K562 (cell line): ENCODE data around the gene RHOT1. TPM values are rescaled to one million over a fixed set of nuclear protein-coding genes. Genes with fewer than 3 reads are reported as not detected.

Experiments
- CHD2 ChIP-seq: IDR thresholded peaks from 2 replicates; pipeline ENCODE4 v1.6.1; 2011; ENCODE audit warnings: low read depth, low read length
- CSDE1 ChIP-seq, 2 experiments: fragments of 450-650 bp; IDR thresholded peaks; 2 replicates each; pipeline ENCODE4 v1.6.1; 2016; ENCODE audit warnings: mild to moderate bottlenecking in 1 of 2
- EWSR1 ChIP-seq: fragments of 450-650 bp; IDR thresholded peaks from 2 replicates; pipeline ENCODE4 v1.6.1; 2018; ENCODE audit warnings: borderline replicate concordance, mild to moderate bottlenecking, low read depth, moderate library complexity; ENCODE audit not compliant: partially characterized antibody
- FOSL1 ChIP-seq: fragments of 200-800 bp; sonication (Bioruptor generic); conservative IDR thresholded peaks from 2 replicates; pipeline ENCODE4 v1.6.1; 2016; ENCODE audit warnings: missing genetic modification characterization, missing compliant biosample characterization
- HIVEP1 ChIP-seq: fragments of 250-450 bp; sonication (Bioruptor Pico); IDR thresholded peaks from 2 replicates; pipeline ENCODE4 v1.4.0; 2020; ENCODE audit warnings: mild to moderate bottlenecking
- IFI16 ChIP-seq: fragments of 250-450 bp; sonication (Bioruptor Pico); IDR thresholded peaks from 2 replicates; pipeline ENCODE4 v2.1.2; 2022; ENCODE audit warnings: mild to moderate bottlenecking, inconsistent platforms
- MCM7 ChIP-seq, 2 experiments: fragments of 450-650 bp; IDR thresholded peaks; 2 replicates each; pipeline ENCODE4 v1.6.1; 2016 to 2018
- MTA1 ChIP-seq: fragments of 450-650 bp; IDR thresholded peaks from 2 replicates; pipeline ENCODE4 v1.6.1; 2017; ENCODE audit warnings: borderline replicate concordance
- MTF1 ChIP-seq: fragments of 250-450 bp; sonication (Bioruptor Pico); IDR thresholded peaks from 2 replicates; pipeline ENCODE4 v1.9.0; 2021; ENCODE audit warnings: moderate library complexity, mild to moderate bottlenecking, inconsistent platforms, borderline replicate concordance
- NFE2 ChIP-seq: IDR thresholded peaks from 2 replicates; pipeline ENCODE4 v1.6.1; 2014; ENCODE audit warnings: antibody characterized with exemption, low read depth
- RBM17 ChIP-seq: fragments of 200-400 bp; formaldehyde crosslinking; IDR thresholded peaks from 2 replicates; pipeline ENCODE4 v1.6.1; 2017; ENCODE audit warnings: low read depth, mild to moderate bottlenecking, low read length, borderline replicate concordance
- TAF1 ChIP-seq: IDR thresholded peaks from 2 replicates; pipeline ENCODE4 v1.6.1; 2011; ENCODE audit warnings: mild to moderate bottlenecking, low read length, moderate library complexity; ENCODE audit not compliant: insufficient read depth, control insufficient read depth, severe bottlenecking; ENCODE audit errors: extremely low read depth
- TAF9B ChIP-seq: fragments of 450-650 bp; IDR thresholded peaks from 2 replicates; pipeline ENCODE4 v1.6.1; 2018; ENCODE audit warnings: mild to moderate bottlenecking; ENCODE audit not compliant: partially characterized antibody
- TFAM ChIP-seq: fragments of 250-450 bp; sonication (Bioruptor Pico); conservative IDR thresholded peaks from 2 replicates; pipeline ENCODE4 v1.5.0; 2021; ENCODE audit warnings: mild to moderate bottlenecking, moderate library complexity
- TOE1 ChIP-seq, 2 experiments: fragments of 450-650 bp in 1 of 2; sonication (generic) in 1 of 2; formaldehyde crosslinking in 1 of 2; IDR thresholded peaks; 2 replicates each; pipeline versions ENCODE4 v1.7.1 to v1.8.0; 2016 to 2022; ENCODE audit warnings: borderline replicate concordance in 2 of 2, mild to moderate bottlenecking in 2 of 2, antibody characterized with exemption in 1 of 2, inconsistent platforms in 1 of 2, low read depth in 1 of 2, missing genetic modification reagents in 1 of 2, moderate library complexity in 1 of 2
- ZNF263 ChIP-seq: sonication (generic); formaldehyde crosslinking; IDR thresholded peaks from 2 replicates; pipeline ENCODE4 v1.8.0; 2022; ENCODE audit warnings: mild to moderate bottlenecking, missing genetic modification reagents, borderline replicate concordance
- ZNF766 ChIP-seq: fragments of 200-800 bp; sonication (Bioruptor generic); conservative IDR thresholded peaks from 2 replicates; pipeline ENCODE4 v1.6.1; 2016; ENCODE audit warnings: missing genetic modification characterization, missing compliant biosample characterization
- polyA plus RNA-seq, 8 experiments: library from polyadenylated mRNA; depleted of rRNA in 4 of 8; stranded (reverse) in 5 of 8; unstranded in 3 of 8; fragments of >200 nt; fragmentation: Nextera tagmentation in 2 of 8; fragmentation: Illumina TruSeq in 1 of 8; extraction: Ambion mirVana in 2 of 8; extraction: Trizol in 1 of 8; gene quantifications; 2 replicates each; pipeline versions ENCODE4 v1.2.1 to v1.2.3, GENCODE V29; 2011 to 2014; ENCODE audit warnings: inconsistent platforms in 1 of 8, missing spikeins in 1 of 8
- total RNA-seq, 7 experiments: library from RNA; depleted of rRNA in 6 of 7; stranded (reverse); fragments of >200 nt in 6 of 7; fragmentation: Illumina TruSeq in 2 of 7; extraction: Trizol in 2 of 7; gene quantifications; 2 replicates each; pipeline versions ENCODE4 v1.2.1 to v1.2.3, GENCODE V29; 2011 to 2021; ENCODE audit warnings: low replicate concordance in 1 of 7
- TF ChIP-seq, protein P1 (sequence below): fragments of 250-450 bp; sonication (Bioruptor Pico); IDR thresholded peaks from 2 replicates; pipeline ENCODE4 v1.5.1; 2021; ENCODE audit warnings: mild to moderate bottlenecking
- TF ChIP-seq, protein P2 (sequence below): fragments of 200-800 bp; sonication (Bioruptor generic); IDR thresholded peaks from 2 replicates; pipeline ENCODE4 v1.6.1; 2017; ENCODE audit warnings: missing genetic modification characterization, missing compliant biosample characterization
- TF ChIP-seq, protein P3 (sequence below): sonication (generic); formaldehyde crosslinking; IDR thresholded peaks from 2 replicates; pipeline ENCODE4 v1.8.1; 2023; ENCODE audit warnings: missing genetic modification reagents, mild to moderate bottlenecking, borderline replicate concordance

RHOT1 gene
- total and polyA plus RNA-seq, 9 of the 15 experiments (the other 6 are each of a cell fraction or from before 2014, with no cell fraction given) = 23.0 to 101 (median 32.2) TPM

DNA sequence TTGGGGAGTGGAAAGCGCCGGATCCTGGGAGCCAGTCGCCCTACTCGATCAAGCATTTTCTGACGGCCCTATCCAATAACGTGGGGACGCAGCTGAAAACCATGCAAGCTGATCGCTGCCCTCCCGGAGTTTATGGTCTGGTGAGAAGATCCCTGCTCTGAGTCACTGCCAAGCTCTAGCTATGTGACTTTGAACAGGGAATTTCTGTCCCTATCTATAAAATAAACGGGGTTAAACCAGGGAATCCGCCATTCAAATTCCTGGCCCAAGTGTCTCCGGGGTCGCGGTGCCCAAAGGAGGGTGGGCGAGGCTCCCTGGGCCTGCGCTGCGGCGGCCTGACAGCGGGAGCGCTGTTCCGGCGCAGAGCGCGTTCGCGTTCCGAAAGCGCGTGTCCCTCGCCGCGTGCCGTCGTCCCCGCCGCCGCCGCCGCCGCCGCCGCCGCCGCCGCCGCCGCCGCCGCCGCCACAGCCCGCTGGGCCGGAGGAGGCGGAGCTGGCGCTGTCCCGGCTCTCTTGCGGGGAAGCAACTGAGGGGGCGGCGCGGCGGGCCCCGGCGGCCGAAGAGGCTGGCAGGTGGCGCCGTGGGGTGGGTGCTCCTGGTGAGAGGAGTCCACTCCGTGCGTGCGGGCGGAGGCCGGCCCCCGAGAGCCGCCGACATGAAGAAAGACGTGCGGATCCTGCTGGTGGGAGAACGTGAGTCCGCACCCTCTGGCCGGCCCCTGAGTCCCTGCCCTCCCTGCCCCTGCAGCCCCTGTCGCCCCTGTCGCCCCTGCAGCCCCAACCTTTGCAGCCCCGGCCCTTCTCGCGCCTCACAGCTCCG lies at the start of gene RHOT1 (continued):
- no peak; the same call in 1 of the 2 replicates for TF ChIP-seq TOE1 (IDR thresholded peaks at IDR 0.05; ENCODE audit: borderline replicate concordance)
- TF ChIP-seq TOE1 (CRISPR knock-in tag; IDR thresholded peaks at IDR 0.05; ENCODE audit: borderline replicate concordance, low read depth) = no peak
- TF ChIP-seq, protein P1, sequence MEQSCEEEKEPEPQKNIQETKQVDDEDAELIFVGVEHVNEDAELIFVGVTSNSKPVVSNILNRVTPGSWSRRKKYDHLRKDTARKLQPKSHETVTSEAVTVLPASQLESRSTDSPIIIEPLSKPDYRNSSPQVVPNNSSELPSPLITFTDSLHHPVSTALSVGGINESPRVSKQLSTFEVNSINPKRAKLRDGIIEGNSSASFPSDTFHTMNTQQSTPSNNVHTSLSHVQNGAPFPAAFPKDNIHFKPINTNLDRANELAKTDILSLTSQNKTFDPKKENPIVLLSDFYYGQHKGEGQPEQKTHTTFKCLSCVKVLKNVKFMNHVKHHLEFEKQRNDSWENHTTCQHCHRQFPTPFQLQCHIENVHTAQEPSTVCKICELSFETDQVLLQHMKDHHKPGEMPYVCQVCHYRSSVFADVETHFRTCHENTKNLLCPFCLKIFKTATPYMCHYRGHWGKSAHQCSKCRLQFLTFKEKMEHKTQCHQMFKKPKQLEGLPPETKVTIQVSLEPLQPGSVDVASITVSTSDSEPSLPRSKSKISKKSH (CRISPR knock-in tag) = no peak
- TF ChIP-seq CSDE1 (IDR thresholded peaks at IDR 0.05) = no peak
- TF ChIP-seq TFAM = no peak
- TF ChIP-seq, protein P2, sequence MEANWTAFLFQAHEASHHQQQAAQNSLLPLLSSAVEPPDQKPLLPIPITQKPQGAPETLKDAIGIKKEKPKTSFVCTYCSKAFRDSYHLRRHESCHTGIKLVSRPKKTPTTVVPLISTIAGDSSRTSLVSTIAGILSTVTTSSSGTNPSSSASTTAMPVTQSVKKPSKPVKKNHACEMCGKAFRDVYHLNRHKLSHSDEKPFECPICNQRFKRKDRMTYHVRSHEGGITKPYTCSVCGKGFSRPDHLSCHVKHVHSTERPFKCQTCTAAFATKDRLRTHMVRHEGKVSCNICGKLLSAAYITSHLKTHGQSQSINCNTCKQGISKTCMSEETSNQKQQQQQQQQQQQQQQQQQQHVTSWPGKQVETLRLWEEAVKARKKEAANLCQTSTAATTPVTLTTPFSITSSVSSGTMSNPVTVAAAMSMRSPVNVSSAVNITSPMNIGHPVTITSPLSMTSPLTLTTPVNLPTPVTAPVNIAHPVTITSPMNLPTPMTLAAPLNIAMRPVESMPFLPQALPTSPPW (CRISPR knock-in tag) = no peak
- no peak for TF ChIP-seq CHD2
- TF ChIP-seq IFI16 (CRISPR knock-in tag) = no peak
- TF ChIP-seq, protein P3, sequence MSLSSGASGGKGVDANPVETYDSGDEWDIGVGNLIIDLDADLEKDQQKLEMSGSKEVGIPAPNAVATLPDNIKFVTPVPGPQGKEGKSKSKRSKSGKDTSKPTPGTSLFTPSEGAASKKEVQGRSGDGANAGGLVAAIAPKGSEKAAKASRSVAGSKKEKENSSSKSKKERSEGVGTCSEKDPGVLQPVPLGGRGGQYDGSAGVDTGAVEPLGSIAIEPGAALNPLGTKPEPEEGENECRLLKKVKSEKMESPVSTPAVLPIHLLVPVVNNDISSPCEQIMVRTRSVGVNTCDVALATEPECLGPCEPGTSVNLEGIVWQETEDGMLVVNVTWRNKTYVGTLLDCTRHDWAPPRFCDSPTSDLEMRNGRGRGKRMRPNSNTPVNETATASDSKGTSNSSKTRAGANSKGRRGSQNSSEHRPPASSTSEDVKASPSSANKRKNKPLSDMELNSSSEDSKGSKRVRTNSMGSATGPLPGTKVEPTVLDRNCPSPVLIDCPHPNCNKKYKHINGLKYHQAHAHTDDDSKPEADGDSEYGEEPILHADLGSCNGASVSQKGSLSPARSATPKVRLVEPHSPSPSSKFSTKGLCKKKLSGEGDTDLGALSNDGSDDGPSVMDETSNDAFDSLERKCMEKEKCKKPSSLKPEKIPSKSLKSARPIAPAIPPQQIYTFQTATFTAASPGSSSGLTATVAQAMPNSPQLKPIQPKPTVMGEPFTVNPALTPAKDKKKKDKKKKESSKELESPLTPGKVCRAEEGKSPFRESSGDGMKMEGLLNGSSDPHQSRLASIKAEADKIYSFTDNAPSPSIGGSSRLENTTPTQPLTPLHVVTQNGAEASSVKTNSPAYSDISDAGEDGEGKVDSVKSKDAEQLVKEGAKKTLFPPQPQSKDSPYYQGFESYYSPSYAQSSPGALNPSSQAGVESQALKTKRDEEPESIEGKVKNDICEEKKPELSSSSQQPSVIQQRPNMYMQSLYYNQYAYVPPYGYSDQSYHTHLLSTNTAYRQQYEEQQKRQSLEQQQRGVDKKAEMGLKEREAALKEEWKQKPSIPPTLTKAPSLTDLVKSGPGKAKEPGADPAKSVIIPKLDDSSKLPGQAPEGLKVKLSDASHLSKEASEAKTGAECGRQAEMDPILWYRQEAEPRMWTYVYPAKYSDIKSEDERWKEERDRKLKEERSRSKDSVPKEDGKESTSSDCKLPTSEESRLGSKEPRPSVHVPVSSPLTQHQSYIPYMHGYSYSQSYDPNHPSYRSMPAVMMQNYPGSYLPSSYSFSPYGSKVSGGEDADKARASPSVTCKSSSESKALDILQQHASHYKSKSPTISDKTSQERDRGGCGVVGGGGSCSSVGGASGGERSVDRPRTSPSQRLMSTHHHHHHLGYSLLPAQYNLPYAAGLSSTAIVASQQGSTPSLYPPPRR (CRISPR knock-in tag) = no peak
- TF ChIP-seq FOSL1 (tag) = peak; percentile 72
- no peak for TF ChIP-seq MCM7 (IDR thresholded peaks at IDR 0.05)
- TF ChIP-seq ZNF263 (CRISPR knock-in tag) = no peak
- no peak for TF ChIP-seq EWSR1
- TF ChIP-seq MTA1 = no peak
- TF ChIP-seq NFE2 = no peak; the same call in 1 of the 2 replicates
- peak; percentile 34 for TF ChIP-seq TAF9B
- no peak for TF ChIP-seq MTF1
- no peak for TF ChIP-seq RBM17
- no peak for TF ChIP-seq ZNF766
- TF ChIP-seq HIVEP1 = no peak
- TF ChIP-seq TAF1 = no peak
